ENCODE results near the gene GTPBP8.
"Not testable (repeated sequence)": the region's sequence is repeated elsewhere in the genome, so short reads cannot be mapped to it uniquely, and the experiment has no call there.

DNA sequence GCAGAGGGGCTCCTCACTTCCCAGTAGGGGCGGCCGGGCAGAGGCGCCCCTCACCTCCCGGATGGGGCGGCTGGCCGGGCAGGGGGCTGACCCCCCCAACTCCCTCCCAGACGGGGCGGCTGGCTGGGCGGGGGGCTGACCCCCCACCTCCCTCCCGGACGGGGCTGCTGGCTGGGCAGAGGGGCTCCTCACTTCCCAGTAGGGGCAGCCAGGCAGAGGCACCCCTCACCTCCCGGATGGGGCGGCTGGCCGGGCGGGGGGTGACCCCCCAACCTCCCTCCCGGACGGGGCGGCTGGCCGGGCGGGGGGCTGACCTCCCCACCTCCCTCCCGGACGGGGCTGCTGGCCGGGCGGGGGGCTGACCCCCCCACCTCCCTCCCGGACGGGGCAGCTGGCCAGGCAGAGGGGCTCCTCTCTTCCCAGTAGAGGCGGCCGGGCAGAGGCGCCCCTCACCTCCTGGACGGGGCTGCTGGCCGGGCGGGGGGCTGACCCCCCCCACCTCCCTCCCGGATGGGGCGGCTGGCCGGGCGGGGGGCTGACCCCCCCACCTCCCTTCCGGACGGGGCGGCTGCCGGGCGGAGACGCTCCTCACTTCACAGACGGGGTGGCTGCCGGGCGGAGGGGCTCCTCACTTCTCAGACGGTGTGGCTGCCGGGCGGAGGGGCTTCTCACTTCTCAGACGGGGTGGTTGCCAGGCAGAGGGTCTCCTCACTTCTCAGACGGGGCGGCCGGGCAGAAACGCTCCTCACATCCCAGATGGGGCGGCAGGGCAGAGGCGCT, 55.6 kb downstream of the GTPBP8 start:
- TF ChIP-seq CTCF (IDR thresholded peaks at IDR 0.05); POLR2A (IDR thresholded peaks at IDR 0.05); POLR2AphosphoS5 (IDR thresholded peaks at IDR 0.05; ENCODE audit: insufficient read depth in 1 of 2, low read depth in 1 of 2): not testable (repeated sequence)

Measured in vagina (tissue), 2 donors.